GM19025 (cell line): ENCODE data around the gene WDR35.

Experiments
- ATAC-seq: cut with Tn5 transposase; IDR thresholded peaks from one replicate; pipeline ENCODE4 v1.9.1; 2021; ENCODE audit warnings: mild to moderate bottlenecking, low read depth, moderate library complexity; ENCODE audit not compliant: unreplicated experiment

The WDR35 gene

GRCh38 chr2:20012032-20012281, 22.1 kb upstream of the WDR35 start:
- no peak for ATAC-seq

- ATAC-seq = no peak
These were observed 21.5 kb upstream of the WDR35 start for GRCh38 chr2:20011276-20012031.

- no peak for ATAC-seq
These were observed 18.8 kb upstream of the WDR35 start for GRCh38 chr2:20008703-20009102.

GRCh38 chr2:20005891-20006470, 16.1 kb upstream of the WDR35 start:
- ATAC-seq = no peak

- ATAC-seq = no peak
These were observed 15.2 kb upstream of the WDR35 start for GRCh38 chr2:20005067-20005627.

GRCh38 chr2:20001361-20001863, 11.5 kb upstream of the WDR35 start:
- no peak for ATAC-seq

GRCh38 chr2:19993731-19994130, 3.8 kb upstream of the WDR35 start:
- ATAC-seq = no peak

GRCh38 chr2:19991895-19992294, 2.0 kb upstream of the WDR35 start:
- no peak for ATAC-seq

GRCh38 chr2:19990416-19990728, 467 bp upstream of the WDR35 start:
- ATAC-seq = no peak

GRCh38 chr2:19989342-19989666, 601 bp downstream of the WDR35 start:
- no peak for ATAC-seq

- ATAC-seq = no peak
These were observed 1.3 kb downstream of the WDR35 start for GRCh38 chr2:19988600-19988999.

GRCh38 chr2:19987936-19988335, 2.0 kb downstream of the WDR35 start:
- peak; percentile 52 for ATAC-seq

GRCh38 chr2:19982268-19982667, 7.6 kb downstream of the WDR35 start:
- no peak for ATAC-seq

- ATAC-seq = no peak
These were observed 10.0 kb downstream of the WDR35 start for GRCh38 chr2:19979932-19980331.

GRCh38 chr2:19973466-19973865, 16.4 kb downstream of the WDR35 start:
- no peak for ATAC-seq

GRCh38 chr2:19971691-19972090, 18.2 kb downstream of the WDR35 start:
- ATAC-seq = no peak

GRCh38 chr2:19963386-19963785, 26.5 kb downstream of the WDR35 start:
- ATAC-seq = no peak

GRCh38 chr2:19955544-19956422, 34.1 kb downstream of the WDR35 start:
- peak; percentile 88 for ATAC-seq

- ATAC-seq = no peak
These were observed 40.8 kb downstream of the WDR35 start for GRCh38 chr2:19949071-19949470.

GRCh38 chr2:19947184-19947940, 42.5 kb downstream of the WDR35 start:
- no peak for ATAC-seq
